Measurements from ENCODE around the gene PWP1. TPM values are rescaled to one million over a fixed set of nuclear protein-coding genes. Genes with fewer than 3 reads are reported as not detected.

The PWP1 gene
- total RNA-seq (2022; extraction: Qiagen RNA extraction) = 86.1 to 105 TPM (median 92.9 TPM) in 5 replicates

DNA sequence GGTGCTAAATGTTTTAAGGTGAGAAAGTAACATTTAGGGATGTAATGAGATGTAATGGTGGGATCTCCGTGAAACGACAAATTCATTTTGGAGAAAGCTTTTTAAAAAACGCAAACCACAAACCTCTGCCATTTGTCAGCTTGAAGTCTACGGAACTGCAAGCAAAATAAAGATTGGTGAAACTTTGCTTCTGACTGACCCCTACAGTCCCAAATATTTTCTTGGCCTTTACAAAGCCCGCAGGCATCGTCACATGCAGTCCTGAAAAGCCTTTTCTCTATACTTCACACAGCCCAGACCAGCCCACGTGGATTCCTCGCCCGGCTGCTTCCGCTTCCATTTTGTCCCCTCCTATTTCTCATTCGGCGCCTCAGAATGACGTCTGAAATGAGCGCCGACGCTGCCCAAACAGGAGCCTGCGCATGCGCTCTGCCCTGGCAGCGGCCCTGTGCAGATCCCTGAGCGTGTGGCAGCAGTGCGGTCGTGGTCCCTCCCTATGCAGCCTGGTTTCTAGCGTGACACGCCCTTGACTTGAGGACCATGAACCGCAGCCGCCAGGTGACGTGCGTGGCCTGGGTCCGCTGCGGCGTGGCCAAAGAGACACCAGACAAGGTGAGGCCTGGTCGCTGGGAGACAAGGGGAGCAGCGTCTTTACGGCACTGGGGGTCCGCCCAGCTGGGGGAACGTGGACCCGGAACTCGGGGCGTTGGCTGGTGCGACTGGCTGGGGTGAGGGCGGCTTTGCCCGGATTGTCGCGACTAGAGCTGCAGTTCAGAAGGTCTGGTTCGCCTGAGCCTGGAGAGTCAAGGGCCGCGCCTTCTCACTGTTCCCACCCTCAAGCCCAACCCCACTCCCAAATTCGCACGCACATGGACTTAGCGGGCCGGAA lies at the start of gene PWP1:
PWP1 (plus strand) TSS at position 440 of the 889 bp plus-strand sequence; CDS start at position 541, 101 bp downstream.

DNA sequence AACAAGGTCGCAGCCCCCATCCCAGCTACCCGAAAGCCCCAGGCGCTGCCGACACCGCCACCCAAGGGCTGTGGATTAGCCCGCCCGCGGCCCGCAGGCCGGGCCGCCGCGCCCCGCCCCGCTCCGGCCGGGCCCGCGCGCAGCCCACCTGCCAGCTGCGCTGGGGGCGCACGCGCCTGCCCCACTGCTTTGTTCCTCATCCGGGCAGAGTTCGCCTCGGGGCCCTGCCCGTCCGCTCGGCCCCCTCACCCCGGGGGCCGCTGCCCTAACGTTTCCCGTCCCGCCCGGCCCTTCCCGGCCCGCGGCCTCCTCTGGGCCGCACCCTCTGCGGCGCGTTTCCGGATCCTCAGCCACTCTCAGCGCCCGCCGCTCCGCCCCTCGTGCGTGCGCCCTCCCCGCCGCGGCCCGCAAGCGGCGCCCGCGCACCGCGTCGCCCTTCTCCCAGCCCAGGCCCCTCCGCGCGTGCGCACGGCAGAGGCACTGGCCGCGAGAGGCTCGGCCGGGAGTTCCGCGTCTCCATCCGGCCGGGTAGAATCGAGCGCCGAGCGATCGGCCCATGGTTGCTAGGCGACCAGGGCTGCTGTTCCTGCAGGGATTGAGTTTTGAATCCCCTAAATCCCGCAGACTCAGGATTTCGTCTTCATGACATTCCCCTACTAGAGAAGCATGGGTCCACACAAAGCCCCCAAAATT lies 75.4 kb downstream of the PWP1 start, which contains the start of gene PRDM4:
PRDM4 (minus strand) TSS at position 329 of the 693 bp plus-strand sequence. CDS start 622 bp downstream, outside the sequence.

Other genes starting within 250 kb of the PWP1 start
- gene PRDM4, start 75.3 kb downstream of the PWP1 start, total RNA-seq (2022; extraction: Qiagen RNA extraction) = 18.3 to 20.8 TPM (median 18.6 TPM) in 5 replicates
- not detected in 5 replicates for gene ASCL4, start 88.9 kb downstream of the PWP1 start, total RNA-seq (2022; extraction: Qiagen RNA extraction)